Neuronal stem cell (in vitro differentiated cells): ENCODE measurements around the gene CYB5A.

Experiments used
- DNase-seq: peaks from one replicate; pipeline ENCODE4 v3.0.0-alpha.2; 2013; ENCODE audit warnings: low spot score
- H2AFZ ChIP-seq: one replicate; pipeline ENCODE4 v1.6.1; 2013; ENCODE audit warnings: mild to moderate bottlenecking, low read length, inconsistent platforms
- H2AK5ac ChIP-seq: 2 replicates; pipeline ENCODE4 v1.6.1; 2013; ENCODE audit warnings: low read depth, mild to moderate bottlenecking, inconsistent platforms, low read length, moderate library complexity, mixed read lengths
- H2BK120ac ChIP-seq: 2 replicates; pipeline ENCODE4 v1.6.1; 2013; ENCODE audit warnings: low read depth, mild to moderate bottlenecking, inconsistent platforms, low read length, moderate library complexity, mixed read lengths
- H2BK12ac ChIP-seq: one replicate; pipeline ENCODE4 v1.6.1; 2013; ENCODE audit warnings: low read length, inconsistent platforms
- H2BK15ac ChIP-seq: 2 replicates; pipeline ENCODE4 v1.6.1; 2013; ENCODE audit warnings: mild to moderate bottlenecking, low read length, inconsistent platforms, mixed read lengths
- H2BK5ac ChIP-seq: one replicate; pipeline ENCODE4 v1.6.1; 2013; ENCODE audit warnings: inconsistent platforms, mild to moderate bottlenecking, low read length, moderate library complexity
- H3K14ac ChIP-seq: one replicate; pipeline ENCODE4 v1.6.1; 2013; ENCODE audit warnings: low read length, inconsistent platforms
- H3K18ac ChIP-seq: 2 replicates; pipeline ENCODE4 v1.6.1; 2013; ENCODE audit warnings: low read length, inconsistent platforms
- H3K23ac ChIP-seq: 2 replicates; pipeline ENCODE4 v1.6.1; 2013; ENCODE audit warnings: low read depth, mild to moderate bottlenecking, mixed read lengths, low read length, inconsistent platforms; ENCODE audit not compliant: poor library complexity
- H3K27ac ChIP-seq: replicated peaks from 3 replicates; pipeline ENCODE4 v1.5.1; 2013; ENCODE audit warnings: low read length, inconsistent platforms
- H3K27me3 ChIP-seq, 3 experiments: 2 replicates each; pipeline ENCODE4 v1.6.1; 2013; ENCODE audit warnings: low read length in 3 of 3, mild to moderate bottlenecking in 2 of 3, inconsistent platforms in 1 of 3, low read depth in 1 of 3, mixed read lengths in 1 of 3, moderate library complexity in 1 of 3; ENCODE audit not compliant: control insufficient read depth in 3 of 3, insufficient read depth in 3 of 3
- H3K36me3 ChIP-seq, 2 donors: replicated peaks in 1 of 2; 2 replicates each; pipeline ENCODE4 v1.6.1; 2013; ENCODE audit warnings: low read length in 2 of 2; ENCODE audit not compliant: control insufficient read depth in 2 of 2, insufficient read depth in 2 of 2
- H3K4ac ChIP-seq: 2 replicates; pipeline ENCODE4 v1.6.1; 2013; ENCODE audit warnings: inconsistent platforms, mild to moderate bottlenecking, low read length, moderate library complexity
- H3K4me1 ChIP-seq, 2 donors: 1 replicate in 1 of 2; 2 replicates in 1 of 2; pipeline ENCODE4 v1.6.1; 2013; ENCODE audit warnings: low read length in 2 of 2, low read depth in 1 of 2; ENCODE audit not compliant: control insufficient read depth in 2 of 2, insufficient read depth in 1 of 2
- H3K4me2 ChIP-seq: one replicate; pipeline ENCODE4 v1.6.1; 2013; ENCODE audit warnings: mild to moderate bottlenecking, low read length, inconsistent platforms; ENCODE audit not compliant: insufficient read depth, poor library complexity, severe bottlenecking
- H3K4me3 ChIP-seq, 2 donors: 2 replicates each; pipeline ENCODE4 v1.5.1; 2013; ENCODE audit warnings: low read length in 2 of 2, mild to moderate bottlenecking in 2 of 2, inconsistent platforms in 1 of 2, moderate library complexity in 1 of 2
- H3K79me1 ChIP-seq: one replicate; pipeline ENCODE4 v1.6.1; 2013; ENCODE audit warnings: low read depth, mild to moderate bottlenecking, inconsistent platforms, low read length, moderate library complexity
- H3K9ac ChIP-seq: one replicate; pipeline ENCODE4 v1.6.1; 2013; ENCODE audit warnings: mild to moderate bottlenecking, low read depth, low read length, inconsistent platforms; ENCODE audit not compliant: poor library complexity
- H3K9me3 ChIP-seq, 2 donors: replicated peaks in 1 of 2; 2 replicates each; pipeline versions ENCODE3 to v1.6.1; 2013; ENCODE audit warnings: low read length in 2 of 2, mild to moderate bottlenecking in 2 of 2, inconsistent platforms in 1 of 2, low read depth in 1 of 2, mixed read lengths in 1 of 2, moderate library complexity in 1 of 2; ENCODE audit not compliant: control insufficient read depth in 2 of 2, insufficient read depth in 1 of 2
- H4K8ac ChIP-seq: one replicate; pipeline ENCODE4 v1.6.1; 2013; ENCODE audit warnings: low read depth, mild to moderate bottlenecking, inconsistent platforms, low read length, moderate library complexity
- H4K91ac ChIP-seq: one replicate; pipeline ENCODE4 v1.6.1; 2013; ENCODE audit warnings: low read length, low read depth, mild to moderate bottlenecking, inconsistent platforms; ENCODE audit not compliant: poor library complexity
- WGBS, 2 donors: extraction: QIAGEN DNeasy Blood & Tissue Kit; methylation state at CpG; one replicate each; pipeline ENCODE4 v1.1.7; 2013; ENCODE audit warnings: missing lambda C conversion rate in 2 of 2, mixed read lengths in 1 of 2; ENCODE audit not compliant: insufficient read length in 2 of 2, insufficient replicate concordance in 1 of 2; ENCODE audit errors: extremely low coverage in 2 of 2; 5-methylcytosine and 5-hydroxymethylcytosine counted together

The CYB5A gene

GRCh38 chr18:74315464-74316256 lies 23.9 kb upstream of the CYB5A start, which contains the start of gene C18orf63:
Gene C18orf63, plus strand, starts transcription at chr18:74315839. Its CDS starts 2,027 bp downstream, at chr18:74317866.
- H3K18ac ChIP-seq: peak within 1 kb of the TSS; percentile 82
- H3K27ac ChIP-seq: no peak within 1 kb of the TSS
- peak within 1 kb of the TSS; percentile 17 for H3K14ac ChIP-seq

GRCh38 chr18:74314759-74315463 lies 23.1 kb upstream of the CYB5A start:
- Histone ChIP-seq H3K23ac (no peak overlapping the region), H2BK12ac (no peak overlapping the region), H3K18ac (no peak overlapping the region), H3K27ac (no peak overlapping the region), H3K4ac (no peak overlapping the region), H2BK15ac (no peak overlapping the region), H4K8ac (no peak overlapping the region), H3K4me2 (no peak overlapping the region), H3K14ac (no peak overlapping the region), H4K91ac (no peak overlapping the region), H3K27me3 (peaks cover 0 to 2% (median 0%) of the 10 kb centered on the region in 3 experiments), H2AK5ac (no peak overlapping the region), H3K9me3 (peaks cover 6 to 7% of the 10 kb centered on the region in 2 donors), H3K9ac (no peak overlapping the region), H3K4me3 (no peak overlapping the region), H2AFZ (no peak overlapping the region), H2BK5ac (no peak overlapping the region), H3K36me3 (no peaks in the 10 kb centered on the region), H2BK120ac (no peak overlapping the region), H3K4me1 (no peaks in the 10 kb centered on the region), H3K79me1 (no peaks in the 10 kb centered on the region)
- 100% methylated on average over 3 of the region's 22 CpGs; no CpG with 5 or more reads in 1 of the 2 donors for WGBS, 2 donors
- no peak for DNase-seq

More at GRCh38 chr18:74315464-74316256, 23.9 kb upstream of the CYB5A start, which contains the start of gene C18orf63:
- H4K8ac ChIP-seq: no peak within 1 kb of the TSS
- no peak within 1 kb of the TSS for H3K4ac ChIP-seq
- H3K4me3 ChIP-seq: no peak within 1 kb of the TSS
- no peaks in the 10 kb centered on the region for H3K36me3 ChIP-seq
- WGBS, 2 donors: no CpG with 5 or more reads among the region's 51 CpGs
- no peak within 1 kb of the TSS for H2BK12ac ChIP-seq
- no peak within 1 kb of the TSS for H2BK120ac ChIP-seq
- peak within 1 kb of the TSS; percentile 23 for H2AK5ac ChIP-seq
- no peak within 1 kb of the TSS for H3K9ac ChIP-seq
- no peak within 1 kb of the TSS for H2BK5ac ChIP-seq
- no peaks in the 10 kb centered on the region for H3K4me1 ChIP-seq
- no peak within 1 kb of the TSS for H2AFZ ChIP-seq
- H3K9me3 ChIP-seq: peaks cover 6 to 7% of the 10 kb centered on the region in 2 donors
- H2BK15ac ChIP-seq: no peak within 1 kb of the TSS
- H3K79me1 ChIP-seq: no peaks in the 10 kb centered on the region
- no peak within 1 kb of the TSS for H4K91ac ChIP-seq
- H3K23ac ChIP-seq: no peak within 1 kb of the TSS
- no peak within 1 kb of the TSS for H3K4me2 ChIP-seq
- H3K27me3 ChIP-seq: peaks cover 0 to 7% (median 0%) of the 10 kb centered on the region in 3 experiments
- no peak for DNase-seq

- H2AK5ac ChIP-seq: no peak overlapping the region
- H3K9me3 ChIP-seq: peaks cover 6 to 7% of the 10 kb centered on the region in 2 donors
- no peak overlapping the region for H3K4me3 ChIP-seq
- no peaks in the 10 kb centered on the region for H3K36me3 ChIP-seq
- H3K4ac ChIP-seq: no peak overlapping the region
- no peak overlapping the region for H3K18ac ChIP-seq
- no peak overlapping the region for H3K14ac ChIP-seq
- H3K23ac ChIP-seq: no peak overlapping the region
- H2BK12ac ChIP-seq: no peak overlapping the region
- H2BK5ac ChIP-seq: no peak overlapping the region
- no peak overlapping the region for H2AFZ ChIP-seq
- no peaks in the 10 kb centered on the region for H3K4me1 ChIP-seq
- DNase-seq: no peak
- H3K9ac ChIP-seq: no peak overlapping the region
- WGBS, 2 donors: no CpG with 5 or more reads among the region's 1 CpG
- no peak overlapping the region for H2BK120ac ChIP-seq
- no peak overlapping the region for H3K4me2 ChIP-seq
- no peak overlapping the region for H4K8ac ChIP-seq
- no peak overlapping the region for H3K27ac ChIP-seq
- H3K27me3 ChIP-seq: no peaks in the 10 kb centered on the region
- no peak overlapping the region for H2BK15ac ChIP-seq
- H4K91ac ChIP-seq: no peak overlapping the region
- no peaks in the 10 kb centered on the region for H3K79me1 ChIP-seq
Measured at GRCh38 chr18:74311000-74311399, 19.2 kb upstream of the CYB5A start.

GRCh38 chr18:74310411-74310810 lies 18.6 kb upstream of the CYB5A start:
- H4K91ac ChIP-seq: no peak overlapping the region
- no peak overlapping the region for H3K9ac ChIP-seq
- no peak overlapping the region for H2BK5ac ChIP-seq
- H2BK15ac ChIP-seq: no peak overlapping the region
- no peak overlapping the region for H4K8ac ChIP-seq
- no peaks in the 10 kb centered on the region for H3K27me3 ChIP-seq
- no peaks in the 10 kb centered on the region for H3K4me1 ChIP-seq
- no peak overlapping the region for H2AFZ ChIP-seq
- H3K4me3 ChIP-seq: no peak overlapping the region
- no peak overlapping the region for H3K4me2 ChIP-seq
- H3K18ac ChIP-seq: no peak overlapping the region
- H3K14ac ChIP-seq: no peak overlapping the region
- DNase-seq: no peak
- no peak overlapping the region for H3K27ac ChIP-seq
- no CpG with 5 or more reads among the region's 3 CpGs for WGBS, 2 donors
- no peak overlapping the region for H3K23ac ChIP-seq
- H3K36me3 ChIP-seq: no peaks in the 10 kb centered on the region
- no peak overlapping the region for H3K4ac ChIP-seq
- H3K79me1 ChIP-seq: no peaks in the 10 kb centered on the region
- no peak overlapping the region for H2BK120ac ChIP-seq
- peaks cover 5 to 6% of the 10 kb centered on the region in 2 donors for H3K9me3 ChIP-seq
- H2AK5ac ChIP-seq: no peak overlapping the region
- no peak overlapping the region for H2BK12ac ChIP-seq
